DMS53 (cell line): Measurements from ENCODE around the gene LYRM4.
"Not testable (repeated sequence)": the region's sequence is repeated elsewhere in the genome, so short reads cannot be mapped to it uniquely, and the experiment has no call there.

Experiments
- DNase-seq: peaks from one replicate; lab custom pipeline; 2025; lab: John Stamatoyannopoulos, UW

The LYRM4 gene

DNA sequence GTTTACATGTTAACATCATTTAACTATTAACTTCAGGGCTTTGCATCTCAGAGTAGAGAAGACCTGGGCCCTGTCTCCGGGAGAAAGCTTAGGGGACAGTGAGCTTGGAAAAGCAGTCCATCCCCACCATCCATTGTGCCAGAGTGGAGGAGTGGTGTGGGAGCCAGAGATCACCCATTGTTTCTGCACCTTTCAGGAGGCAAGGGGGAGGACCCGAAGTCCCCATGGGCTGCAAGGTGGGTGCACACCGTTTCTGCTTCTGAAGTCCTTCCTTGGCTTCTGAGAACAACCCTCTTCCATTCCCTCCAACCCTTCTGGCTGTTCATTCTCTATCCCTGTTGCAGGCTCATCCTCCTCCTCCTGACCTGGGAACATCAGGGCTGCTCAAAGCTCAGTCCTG lies 179.6 kb downstream of the LYRM4 start:
- no peak for DNase-seq

- DNase-seq, result no peak
These were observed 180.2 kb downstream of the LYRM4 start for GRCh38 chr6:5080574-5080973.

- no peak for DNase-seq
These were observed 181.1 kb downstream of the LYRM4 start for GRCh38 chr6:5079692-5080091.

- peak; percentile 56 for DNase-seq
These were observed 182.6 kb downstream of the LYRM4 start for GRCh38 chr6:5078121-5078669.

DNA sequence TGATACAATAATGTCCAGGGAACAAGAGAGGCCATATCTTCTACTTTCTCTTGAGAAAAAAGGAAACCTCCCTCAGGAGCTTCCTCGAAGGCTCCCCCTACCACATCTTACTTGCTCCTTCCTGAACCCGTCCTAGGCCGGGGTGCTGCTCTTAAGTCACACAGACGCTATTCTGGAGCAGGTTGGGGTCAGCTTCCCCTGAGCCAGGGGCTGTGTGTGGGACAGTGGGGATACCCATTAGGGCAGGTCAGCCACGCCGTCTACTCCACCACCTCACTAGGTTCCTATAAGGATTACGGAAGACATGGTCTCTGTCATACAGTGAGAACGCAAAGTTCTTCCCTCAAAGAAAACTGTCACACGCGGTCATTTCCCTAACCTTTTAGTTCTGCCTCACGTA lies 183.8 kb downstream of the LYRM4 start:
- DNase-seq, result no peak

DNA sequence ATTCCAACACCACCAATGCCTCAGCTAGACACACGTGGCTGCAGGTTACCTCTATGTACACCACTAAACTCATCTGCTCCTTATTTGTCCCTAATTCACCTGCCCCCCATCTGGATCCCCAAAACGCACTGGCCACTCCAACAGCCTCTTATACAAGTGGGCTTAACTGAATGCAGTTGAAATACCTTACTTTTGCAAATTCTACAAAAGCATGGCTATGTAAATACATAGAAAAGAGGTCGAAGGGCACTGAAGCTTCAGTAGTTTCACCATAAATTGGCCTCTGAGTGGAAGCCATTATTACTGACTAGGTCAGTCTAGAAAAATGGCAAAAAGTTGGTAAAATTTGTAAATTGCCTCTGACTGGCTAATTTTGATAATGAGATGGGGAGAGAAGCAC lies 186.8 kb downstream of the LYRM4 start:
- no peak for DNase-seq

DNA sequence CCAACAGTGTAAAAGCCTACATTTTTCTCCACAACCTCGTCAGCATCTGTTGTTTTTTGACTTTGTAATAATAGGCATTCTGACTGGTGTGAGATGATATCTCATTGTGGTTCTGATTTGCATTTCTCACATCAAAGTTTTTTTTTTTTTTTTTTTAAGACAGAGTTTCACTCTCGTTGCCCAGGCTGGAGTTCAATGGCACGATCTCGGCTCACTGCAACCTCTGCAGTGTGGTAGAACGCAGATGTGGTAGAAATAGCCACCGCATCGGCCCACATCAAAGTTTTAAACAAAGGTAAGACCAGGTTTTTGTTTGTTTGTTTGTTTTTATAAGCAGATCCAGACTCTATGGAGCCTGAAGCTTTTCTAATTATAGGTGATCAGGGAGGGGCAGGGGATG lies 188.3 kb downstream of the LYRM4 start:
- DNase-seq, result no peak

GRCh38 chr6:5071216-5071615 lies 189.5 kb downstream of the LYRM4 start:
- no peak for DNase-seq

DNA sequence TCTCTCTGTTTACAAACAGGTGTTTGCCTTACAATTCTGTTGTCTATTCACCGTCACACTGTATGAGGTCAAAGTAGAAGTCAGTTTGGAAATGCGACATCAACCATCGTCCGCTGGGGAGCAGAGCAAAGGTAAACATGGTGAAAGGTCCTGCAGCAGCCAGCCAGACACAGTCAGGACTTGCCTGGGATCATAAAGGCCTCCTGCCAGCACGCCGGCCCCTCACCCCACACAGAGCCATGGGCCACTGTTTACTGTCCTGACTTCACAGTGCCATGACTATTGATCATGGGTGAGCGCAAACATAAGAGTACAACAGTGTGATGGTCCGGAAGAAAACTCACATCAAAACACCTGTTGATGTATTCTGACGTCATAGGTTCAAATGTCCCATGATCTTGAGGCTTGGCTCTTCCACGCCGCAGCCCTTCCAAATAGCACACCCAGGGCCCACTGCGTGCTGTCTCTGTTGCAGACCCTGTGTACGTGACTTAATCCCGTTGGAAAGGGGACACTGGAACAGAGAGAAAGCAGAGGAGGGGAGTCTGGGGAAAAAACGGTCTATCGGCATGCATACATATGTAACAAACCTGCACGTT lies 192.5 kb downstream of the LYRM4 start:
- DNase-seq, result peak; percentile 91

GRCh38 chr6:5067305-5067704 lies 193.4 kb downstream of the LYRM4 start:
- DNase-seq, result peak; percentile 20

GRCh38 chr6:5066456-5067093 lies 194.2 kb downstream of the LYRM4 start:
- no peak for DNase-seq

DNA sequence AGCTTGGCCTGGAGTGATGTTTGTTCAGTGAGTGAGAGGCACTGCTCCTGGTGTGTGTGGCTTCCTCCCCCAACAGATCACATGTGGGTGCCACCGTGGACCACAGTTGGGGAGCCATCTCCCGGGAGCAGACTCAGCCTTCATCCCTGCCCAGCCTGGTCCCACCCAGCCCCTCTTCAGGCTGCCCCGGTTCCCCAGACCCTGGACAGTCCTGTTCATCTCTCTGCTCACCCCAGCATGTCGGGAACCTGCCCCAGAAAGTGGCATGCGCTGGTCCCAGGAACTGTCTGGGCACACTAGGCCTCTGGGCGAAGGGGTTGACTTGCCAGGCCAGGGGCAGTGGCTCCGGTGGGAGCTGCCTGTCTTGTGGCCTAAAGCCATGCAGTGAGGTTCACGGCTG lies 197.1 kb downstream of the LYRM4 start:
- DNase-seq, result no peak

- DNase-seq, result no peak
These were observed 199.6 kb downstream of the LYRM4 start for GRCh38 chr6:5061152-5061551.

DNA sequence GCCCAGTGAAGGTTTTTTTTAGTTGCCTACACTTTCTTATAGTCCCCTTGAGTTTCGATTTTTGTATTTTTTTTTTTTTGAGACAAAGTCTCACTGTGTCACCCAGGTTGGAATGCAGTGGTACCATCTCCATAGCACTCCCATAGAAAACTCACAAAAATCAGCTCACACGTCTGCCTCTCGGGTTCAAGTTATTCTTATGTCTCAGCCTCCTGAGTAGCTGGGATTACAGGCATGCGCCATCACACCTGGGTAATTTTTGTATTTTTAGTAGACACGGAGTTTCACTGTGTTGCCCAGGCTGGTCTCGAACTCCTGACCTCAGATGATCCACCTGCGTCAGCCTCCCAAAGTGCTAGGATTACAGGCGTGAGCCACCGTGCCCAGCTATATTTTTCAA lies 200.3 kb downstream of the LYRM4 start:
- DNase-seq, result not testable (repeated sequence)

DNA sequence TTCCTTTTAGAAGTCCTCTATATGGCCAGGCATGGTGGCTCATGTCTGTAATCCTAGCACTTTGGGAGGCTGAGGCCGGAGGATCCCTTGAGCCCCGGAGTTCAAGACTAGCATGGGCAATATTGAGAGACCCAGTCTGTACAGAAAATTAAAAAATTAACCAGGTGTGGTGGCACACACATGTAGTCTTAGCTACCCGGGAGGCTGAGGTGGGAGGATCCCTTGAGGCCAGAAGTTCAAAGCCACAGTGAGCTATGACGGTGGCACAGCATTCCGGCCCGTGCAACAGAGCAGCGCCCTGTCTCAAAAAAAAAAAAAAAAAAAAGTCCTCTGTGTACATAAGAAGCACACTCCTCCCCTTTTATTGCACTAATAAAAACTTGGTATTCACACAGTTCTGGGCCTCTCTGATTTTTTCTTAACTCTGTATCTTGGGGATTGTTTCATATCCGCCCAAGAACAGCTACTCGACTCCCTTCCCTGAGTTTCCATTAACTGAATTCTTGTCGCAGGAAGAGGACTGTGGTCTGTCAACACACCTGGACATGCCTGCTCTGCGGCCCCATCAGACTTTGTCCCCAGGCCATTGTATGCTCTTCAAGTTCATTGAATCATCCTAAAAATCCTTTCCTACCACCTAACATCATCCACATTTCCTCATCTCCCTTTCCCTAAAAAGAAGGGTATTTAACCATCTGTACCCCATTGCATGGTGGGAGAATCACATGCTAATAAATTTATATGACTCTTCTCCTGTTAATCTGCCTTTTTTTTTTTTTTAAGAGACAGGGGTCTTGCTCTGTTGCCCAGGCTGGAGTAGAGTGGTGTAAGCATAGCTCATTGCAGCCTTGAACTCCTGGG lies 201.5 kb downstream of the LYRM4 start:
- DNase-seq, result peak; percentile 20
